H1 (cell line): Measurements from ENCODE around the gene TRAPPC3. TPM values are rescaled to one million over a fixed set of nuclear protein-coding genes. Genes with fewer than 3 reads are reported as not detected.

Source experiments
- ASH2L ChIP-seq: fragments of 200-600, 300-600 bp; sonication (generic); IDR thresholded peaks from one replicate; pipeline ENCODE4 v1.7.1; 2017; ENCODE audit warnings: low read length
- CBX5 ChIP-seq: fragments of 300-800, 300-1000 bp; sonication (generic); IDR thresholded peaks from 2 replicates; pipeline ENCODE4 v1.7.1; 2016; ENCODE audit warnings: antibody characterized with exemption, low read length, low read depth
- CHD7 ChIP-seq: fragments of 300-600 bp; sonication (generic); IDR thresholded peaks from 2 replicates; pipeline ENCODE4 v1.7.1; 2012; ENCODE audit warnings: low read length, moderate library complexity, mild to moderate bottlenecking, inconsistent platforms; ENCODE audit not compliant: insufficient replicate concordance
- CTBP2 ChIP-seq: IDR thresholded peaks from 2 replicates; pipeline ENCODE4 v1.7.0; 2011; ENCODE audit warnings: borderline replicate concordance, mild to moderate bottlenecking, moderate library complexity, mixed read lengths, low read length; ENCODE audit not compliant: insufficient read depth, insufficient read length
- HDAC6 ChIP-seq: IDR thresholded peaks from one replicate; pipeline ENCODE4 v1.7.1; 2012; ENCODE audit warnings: low read depth, mild to moderate bottlenecking, inconsistent platforms, low read length, moderate library complexity
- JUND ChIP-seq: IDR thresholded peaks from 2 replicates; pipeline ENCODE4 v1.6.1; 2011; ENCODE audit warnings: mild to moderate bottlenecking, improper control_type of control experiment, low read length
- KDM5A ChIP-seq: fragments of 200-600 bp; IDR thresholded peaks from 2 replicates; pipeline ENCODE4 v1.7.1; 2012; ENCODE audit warnings: mild to moderate bottlenecking, low read length, inconsistent platforms, mixed read lengths
- NANOG ChIP-seq: IDR thresholded peaks from 2 replicates; pipeline ENCODE4 v1.6.1; 2011; ENCODE audit warnings: low read length, low read depth, mild to moderate bottlenecking, inconsistent platforms; ENCODE audit not compliant: insufficient read depth, poor library complexity, severe bottlenecking
- SIN3A ChIP-seq, 2 experiments: IDR thresholded peaks in 1 of 2; conservative IDR thresholded peaks in 1 of 2; 2 replicates each; pipeline ENCODE4 v1.6.1; 2011 to 2012; ENCODE audit warnings: low read length in 2 of 2, improper control_type of control experiment in 1 of 2, low read depth in 1 of 2, mild to moderate bottlenecking in 1 of 2
- TCF12 ChIP-seq: IDR thresholded peaks from 2 replicates; pipeline ENCODE4 v1.6.1; 2011; ENCODE audit warnings: low read depth, mild to moderate bottlenecking, low read length
- polyA plus RNA-seq, 7 experiments: library from polyadenylated mRNA; depleted of rRNA in 3 of 7; stranded (reverse) in 5 of 7; unstranded in 2 of 7; fragments of >200 nt in 5 of 7; fragments of 200-250 nt in 2 of 7; gene quantifications; 1 replicate in 5 of 7; 2 replicates in 1 of 7; 4 replicates in 1 of 7; pipeline versions ENCODE4 v1.2.1 to v1.2.3, GENCODE V29; 2011 to 2013; ENCODE audit warnings: missing spikeins in 2 of 7, mixed read lengths in 2 of 7
- total RNA-seq: library from RNA; stranded (reverse); fragmentation: NEBNext Ultra II Directional; extraction: Animal tissue kit (Norgen Biotek cat#: 25700); gene quantifications from 2 replicates; pipeline ENCODE4 v1.2.1, GENCODE V29; 2021

TRAPPC3 gene
- total and polyA plus RNA-seq, 2 of the 8 experiments (the other 6 are each of a cell fraction or from before 2014, with no cell fraction given) = 47.8 to 51.0 TPM

- TF ChIP-seq CHD7 = no peak
- TF ChIP-seq ASH2L = peak; percentile 45
- no peak for TF ChIP-seq CTBP2
- no peak for TF ChIP-seq HDAC6
- no peak for TF ChIP-seq JUND
- TF ChIP-seq CBX5 = no peak
- no peak for TF ChIP-seq NANOG
- no peak for TF ChIP-seq KDM5A
- TF ChIP-seq TCF12 = no peak
- no peak; a peak in 1 of 4 replicates for TF ChIP-seq SIN3A (conservative IDR thresholded peaks at IDR 0.05 in 1 of 2, IDR thresholded peaks at IDR 0.05 in 1 of 2; ENCODE audit: low read depth in 1 of 2, low read length in 2 of 2)
Measured at GRCh38 chr1:36178471-36179219, 29.4 kb upstream of the TRAPPC3 start (continued).
